ENCODE measurements around the gene PCDHAC1.

PCDHAC1 gene

GRCh38 chr5:140883373-140883772 is 42.7 kb upstream of the PCDHAC1 start:
- no peak overlapping the region for H2BK5ac ChIP-seq (ENCODE audit: low read length)
- no peak overlapping the region for H3K9ac ChIP-seq (ENCODE audit: low read length)
- H4K8ac ChIP-seq (ENCODE audit: low read depth, low read length) = no peak overlapping the region
- no peak for DNase-seq
- no peak overlapping the region for H4K5ac ChIP-seq (ENCODE audit: low read length)
- no peaks in the 10 kb centered on the region for H3K4me1 ChIP-seq (ENCODE audit: control insufficient read depth, low read depth, low read length)
- no peak overlapping the region for H3K23ac ChIP-seq (ENCODE audit: low read length)
- no peak overlapping the region for H3K4me3 ChIP-seq (ENCODE audit: low read length)
- no peak overlapping the region for H3K56ac ChIP-seq (ENCODE audit: low read length)
- H3K79me1 ChIP-seq (ENCODE audit: low read length) = no peaks in the 10 kb centered on the region
- no peak overlapping the region for H3K27ac ChIP-seq (ENCODE audit: low read depth, low read length)
- H3K79me2 ChIP-seq (ENCODE audit: control insufficient read depth, insufficient read depth, low read length) = no peaks in the 10 kb centered on the region
- H2AK5ac ChIP-seq (ENCODE audit: low read length) = no peak overlapping the region
- no peaks in the 10 kb centered on the region for H3K36me3 ChIP-seq (ENCODE audit: control insufficient read depth, insufficient read depth, low read length)
- H3K4ac ChIP-seq (ENCODE audit: low read depth, low read length) = no peak overlapping the region
- no peak overlapping the region for H2BK120ac ChIP-seq (ENCODE audit: low read depth, low read length)
- no peak overlapping the region for H3K4me2 ChIP-seq (ENCODE audit: low read length)
- no CpG with 5 or more reads among the region's 41 CpGs for WGBS (ENCODE audit: extremely low coverage, insufficient coverage, low lambda C conversion rate)
- no peaks in the 10 kb centered on the region for H3K27me3 ChIP-seq (ENCODE audit: insufficient read depth, low read length, poor library complexity)
- H2BK15ac ChIP-seq (replicated peaks; ENCODE audit: low read depth) = no peak overlapping the region
- H3K18ac ChIP-seq (ENCODE audit: low read length) = no peak overlapping the region

DNA sequence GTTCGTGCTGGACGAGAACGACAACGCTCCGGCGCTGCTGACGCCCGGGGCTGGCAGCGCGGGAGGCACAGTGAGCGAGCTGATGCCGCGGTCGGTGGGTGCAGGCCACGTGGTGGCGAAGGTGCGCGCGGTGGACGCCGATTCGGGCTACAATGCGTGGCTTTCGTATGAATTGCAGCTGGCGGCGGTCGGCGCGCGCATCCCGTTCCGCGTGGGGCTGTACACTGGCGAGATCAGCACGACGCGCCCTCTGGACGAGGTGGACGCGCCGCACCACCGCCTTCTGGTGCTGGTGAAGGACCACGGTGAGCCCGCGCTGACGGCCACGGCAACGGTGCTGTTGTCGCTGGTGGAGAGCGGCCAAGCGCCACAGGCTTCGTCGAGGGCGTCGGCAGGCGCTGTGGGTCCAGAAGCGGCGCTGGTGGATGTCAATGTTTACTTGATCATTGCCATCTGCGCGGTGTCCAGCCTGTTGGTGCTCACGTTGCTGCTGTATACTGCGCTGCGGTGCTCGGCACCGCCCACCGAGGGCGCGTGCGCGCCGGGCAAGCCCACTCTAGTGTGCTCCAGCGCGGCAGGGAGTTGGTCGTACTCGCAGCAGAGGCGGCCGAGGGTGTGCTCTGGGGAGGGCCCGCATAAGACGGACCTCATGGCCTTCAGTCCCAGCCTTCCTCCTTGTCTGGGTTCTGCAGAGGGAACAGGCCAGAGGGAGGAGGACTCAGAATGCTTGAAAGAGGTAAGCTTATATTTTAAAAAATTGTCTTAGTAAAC is 42.0 kb upstream of the PCDHAC1 start:
- no CpG with 5 or more reads among the region's 79 CpGs for WGBS (ENCODE audit: extremely low coverage, insufficient coverage, low lambda C conversion rate)
- no peak for DNase-seq
- no peak overlapping the region for H4K8ac ChIP-seq (ENCODE audit: low read depth, low read length)

GRCh38 chr5:140916325-140916724 is 9.8 kb upstream of the PCDHAC1 start:
- Histone ChIP-seq H2BK120ac (ENCODE audit: low read depth, low read length) (no peak overlapping the region), H3K18ac (ENCODE audit: low read length) (no peak overlapping the region), H2AK5ac (ENCODE audit: low read length) (no peak overlapping the region), H3K27ac (ENCODE audit: low read depth, low read length) (no peak overlapping the region), H3K4me2 (ENCODE audit: low read length) (no peak overlapping the region), H3K79me1 (ENCODE audit: low read length) (no peaks in the 10 kb centered on the region), H2BK15ac (replicated peaks; ENCODE audit: low read depth) (no peak overlapping the region), H3K23ac (ENCODE audit: low read length) (no peak overlapping the region), H3K4me1 (ENCODE audit: control insufficient read depth, low read depth, low read length) (no peaks in the 10 kb centered on the region), H3K4ac (ENCODE audit: low read depth, low read length) (no peak overlapping the region), H3K9ac (ENCODE audit: low read length) (no peak overlapping the region), H3K27me3 (ENCODE audit: insufficient read depth, low read length, poor library complexity) (no peaks in the 10 kb centered on the region), H2BK5ac (ENCODE audit: low read length) (no peak overlapping the region), H3K79me2 (ENCODE audit: control insufficient read depth, insufficient read depth, low read length) (no peaks in the 10 kb centered on the region), H4K5ac (ENCODE audit: low read length) (no peak overlapping the region), H4K8ac (ENCODE audit: low read depth, low read length) (no peak overlapping the region), H3K56ac (ENCODE audit: low read length) (no peak overlapping the region), H3K36me3 (ENCODE audit: control insufficient read depth, insufficient read depth, low read length) (no peaks in the 10 kb centered on the region), H3K4me3 (ENCODE audit: low read length) (no peak overlapping the region)
- no CpG with 5 or more reads among the region's 1 CpG for WGBS (ENCODE audit: extremely low coverage, insufficient coverage, low lambda C conversion rate)
- DNase-seq = no peak

More for the DNA sequence above, 42.0 kb upstream of the PCDHAC1 start:
- no peak overlapping the region for H2BK5ac ChIP-seq (ENCODE audit: low read length)
- H3K23ac ChIP-seq (ENCODE audit: low read length) = no peak overlapping the region
- no peak overlapping the region for H3K9ac ChIP-seq (ENCODE audit: low read length)
- no peak overlapping the region for H3K27ac ChIP-seq (ENCODE audit: low read depth, low read length)
- no peak overlapping the region for H3K56ac ChIP-seq (ENCODE audit: low read length)
- no peaks in the 10 kb centered on the region for H3K36me3 ChIP-seq (ENCODE audit: control insufficient read depth, insufficient read depth, low read length)
- no peak overlapping the region for H3K4ac ChIP-seq (ENCODE audit: low read depth, low read length)
- no peak overlapping the region for H4K5ac ChIP-seq (ENCODE audit: low read length)
- no peaks in the 10 kb centered on the region for H3K27me3 ChIP-seq (ENCODE audit: insufficient read depth, low read length, poor library complexity)
- no peak overlapping the region for H3K4me3 ChIP-seq (ENCODE audit: low read length)
- no peaks in the 10 kb centered on the region for H3K79me2 ChIP-seq (ENCODE audit: control insufficient read depth, insufficient read depth, low read length)
- no peak overlapping the region for H2BK15ac ChIP-seq (replicated peaks; ENCODE audit: low read depth)
- no peaks in the 10 kb centered on the region for H3K4me1 ChIP-seq (ENCODE audit: control insufficient read depth, low read depth, low read length)
- H2BK120ac ChIP-seq (ENCODE audit: low read depth, low read length) = no peak overlapping the region
- H2AK5ac ChIP-seq (ENCODE audit: low read length) = no peak overlapping the region
- H3K18ac ChIP-seq (ENCODE audit: low read length) = no peak overlapping the region
- no peak overlapping the region for H3K4me2 ChIP-seq (ENCODE audit: low read length)
- H3K79me1 ChIP-seq (ENCODE audit: low read length) = no peaks in the 10 kb centered on the region

- no peak for DNase-seq
- WGBS (ENCODE audit: extremely low coverage, insufficient coverage, low lambda C conversion rate) = no CpG with 5 or more reads among the region's 4 CpGs
- no peak overlapping the region for H3K23ac ChIP-seq (ENCODE audit: low read length)
- H2AK5ac ChIP-seq (ENCODE audit: low read length) = no peak overlapping the region
- H3K18ac ChIP-seq (ENCODE audit: low read length) = no peak overlapping the region
- no peaks in the 10 kb centered on the region for H3K79me1 ChIP-seq (ENCODE audit: low read length)
- no peak overlapping the region for H3K4me2 ChIP-seq (ENCODE audit: low read length)
- H3K36me3 ChIP-seq (ENCODE audit: control insufficient read depth, insufficient read depth, low read length) = no peaks in the 10 kb centered on the region
- no peak overlapping the region for H3K9ac ChIP-seq (ENCODE audit: low read length)
- no peaks in the 10 kb centered on the region for H3K27me3 ChIP-seq (ENCODE audit: insufficient read depth, low read length, poor library complexity)
- no peak overlapping the region for H4K8ac ChIP-seq (ENCODE audit: low read depth, low read length)
- no peak overlapping the region for H3K4me3 ChIP-seq (ENCODE audit: low read length)
- H3K4me1 ChIP-seq (ENCODE audit: control insufficient read depth, low read depth, low read length) = peaks cover 2% of the 10 kb centered on the region
- H2BK15ac ChIP-seq (replicated peaks; ENCODE audit: low read depth) = no peak overlapping the region
- no peak overlapping the region for H2BK120ac ChIP-seq (ENCODE audit: low read depth, low read length)
- no peak overlapping the region for H2BK5ac ChIP-seq (ENCODE audit: low read length)
- no peak overlapping the region for H3K56ac ChIP-seq (ENCODE audit: low read length)
- H3K4ac ChIP-seq (ENCODE audit: low read depth, low read length) = no peak overlapping the region
- no peaks in the 10 kb centered on the region for H3K79me2 ChIP-seq (ENCODE audit: control insufficient read depth, insufficient read depth, low read length)
- no peak overlapping the region for H4K5ac ChIP-seq (ENCODE audit: low read length)
- no peak overlapping the region for H3K27ac ChIP-seq (ENCODE audit: low read depth, low read length)
Measured at GRCh38 chr5:140923601-140924000, 2.5 kb upstream of the PCDHAC1 start.

- Histone ChIP-seq H3K9ac (ENCODE audit: low read length) (peak overlapping the region; percentile 77), H3K4me1 (ENCODE audit: control insufficient read depth, low read depth, low read length) (peaks cover 2% of the 10 kb centered on the region), H3K27ac (ENCODE audit: low read depth, low read length) (peak overlapping the region; percentile 55), H2BK5ac (ENCODE audit: low read length) (no peak overlapping the region), H3K4me2 (ENCODE audit: low read length) (peak overlapping the region; percentile 99), H3K79me2 (ENCODE audit: control insufficient read depth, insufficient read depth, low read length) (no peaks in the 10 kb centered on the region), H3K4ac (ENCODE audit: low read depth, low read length) (no peak overlapping the region), H4K5ac (ENCODE audit: low read length) (no peak overlapping the region), H3K36me3 (ENCODE audit: control insufficient read depth, insufficient read depth, low read length) (no peaks in the 10 kb centered on the region), H2BK120ac (ENCODE audit: low read depth, low read length) (no peak overlapping the region), H3K27me3 (ENCODE audit: insufficient read depth, low read length, poor library complexity) (no peaks in the 10 kb centered on the region), H2AK5ac (ENCODE audit: low read length) (no peak overlapping the region), H4K8ac (ENCODE audit: low read depth, low read length) (no peak overlapping the region), H2BK15ac (replicated peaks; ENCODE audit: low read depth) (no peak overlapping the region), H3K23ac (ENCODE audit: low read length) (no peak overlapping the region), H3K56ac (ENCODE audit: low read length) (peak overlapping the region; percentile 89), H3K18ac (ENCODE audit: low read length) (no peak overlapping the region), H3K4me3 (ENCODE audit: low read length) (peak overlapping the region; percentile 70), H3K79me1 (ENCODE audit: low read length) (no peaks in the 10 kb centered on the region)
- peak; percentile 96 for DNase-seq
- WGBS (ENCODE audit: extremely low coverage, insufficient coverage, low lambda C conversion rate) = no CpG with 5 or more reads among the region's 74 CpGs
Measured at GRCh38 chr5:140926443-140927227, 536 bp downstream of the PCDHAC1 start.

All from mesendoderm (in vitro differentiated cells).